ENCODE results near the gene BICRAL. TPM values are rescaled to one million over a fixed set of nuclear protein-coding genes. Genes with fewer than 3 reads are reported as not detected.

BICRAL gene
- total RNA-seq, 1 donor from 2014 or later: 12.9 TPM

- intact Hi-C loops (cut with micrococcal nuclease): no loop called here
These were observed 134.4 kb downstream of the BICRAL start for GRCh38 chr6:42916288-42916687.

More at GRCh38 chr6:42916288-42916687, 134.4 kb downstream of the BICRAL start:
- Mint-ChIP-seq H3K36me3 (ENCODE audit: low read depth) (no peaks in the 10 kb centered on the region), H3K9me3 (no peaks in the 10 kb centered on the region), H3K27me3 (peaks cover 11% of the 10 kb centered on the region), H3K27ac (no peak overlapping the region), H3K4me3 (no peak overlapping the region), H3K4me1 (no peaks in the 10 kb centered on the region)
- no peak for DNase-seq

Other genes with a start within 250 kb of the BICRAL start
- 30.1 and 30.8 TPM in 2 replicates for gene UBR2, start 218.0 kb upstream of the BICRAL start, total RNA-seq
- gene PRPH2, start 59.5 kb upstream of the BICRAL start, total RNA-seq: not detected in 2 replicates
- gene TBCC, start 35.9 kb upstream of the BICRAL start, total RNA-seq: 18.4 TPM in 2 replicates
- gene RPL7L1, start 97.6 kb downstream of the BICRAL start, total RNA-seq: 182 and 189 TPM in 2 replicates
- gene PTCRA, start 134.0 kb downstream of the BICRAL start, total RNA-seq: not detected in 2 replicates
- gene CNPY3, start 147.4 kb downstream of the BICRAL start, total RNA-seq: 45.9 and 49.0 TPM in 2 replicates
- gene GNMT, start 178.7 kb downstream of the BICRAL start, total RNA-seq: 0.24 and 0.70 TPM in 2 replicates
- 24.0 and 24.1 TPM in 2 replicates for gene PEX6, start 197.1 kb downstream of the BICRAL start, total RNA-seq
- gene PPP2R5D, start 202.5 kb downstream of the BICRAL start, total RNA-seq: 54.2 and 54.6 TPM in 2 replicates
- gene MEA1, start 231.9 kb downstream of the BICRAL start, total RNA-seq: 93.5 and 94.3 TPM in 2 replicates
- 73.8 and 77.5 TPM in 2 replicates for gene KLHDC3, start 232.2 kb downstream of the BICRAL start, total RNA-seq
- 79.9 and 83.4 TPM in 2 replicates for gene RRP36, start 239.6 kb downstream of the BICRAL start, total RNA-seq

All from activated CD4-positive, alpha-beta T cell treated with anti-CD3 and anti-CD28 coated beads, Interleukin-2, amount 10 ng/mL, durations not matched to agents 24 days and 14 days (primary cell).